ENCODE results near the gene ABAT. TPM values are rescaled to one million over a fixed set of nuclear protein-coding genes. Genes with fewer than 3 reads are reported as not detected.

The ABAT gene
- total and polyA plus RNA-seq, 4 donors: 4.4 to 14.0 (median 7.1) TPM

- Histone ChIP-seq H3K27me3 (ENCODE audit: control insufficient read depth in 3 of 3, insufficient read depth in 3 of 3, low read length in 2 of 3) (no peaks in the 10 kb centered on the region), H3K9me3 (ENCODE audit: control insufficient read depth in 4 of 4, insufficient read depth in 3 of 4, low read length in 3 of 4) (peaks cover 0 to 3% (median under 1%) of the 10 kb centered on the region in 4 donors), H3K9ac (ENCODE audit: insufficient read depth in 1 of 2, low read length in 2 of 2) (no peak overlapping the region), H3K27ac (ENCODE audit: low read depth in 1 of 2, low read length in 1 of 2) (no peak overlapping the region), H3K4me1 (ENCODE audit: control insufficient read depth in 5 of 5, insufficient read depth in 5 of 5, low read length in 5 of 5) (peaks cover 0 to 16% (median 7%) of the 10 kb centered on the region in 5 donors), H3K4me3 (no peak overlapping the region), H3K36me3 (ENCODE audit: control insufficient read depth in 4 of 4, insufficient read depth in 4 of 4, low read length in 4 of 4) (peaks cover 0 to 4% (median 0%) of the 10 kb centered on the region in 4 donors)
- ATAC-seq (ENCODE audit: insufficient read depth, low FRiP score) (no peak), DNase-seq (no peak)
- 98 to 100% methylated on average over 2 of the region's 2 CpGs for WGBS, 2 donors
- no peak for TF ChIP-seq CTCF (IDR thresholded peaks at IDR 0.05; ENCODE audit: control extremely low read depth, extremely low read depth)
These were observed 43.1 kb downstream of the ABAT start for GRCh38 chr16:8717469-8717868.

GRCh38 chr16:8717892-8718415, 43.5 kb downstream of the ABAT start:
- H3K27me3 ChIP-seq (ENCODE audit: control insufficient read depth in 3 of 3, insufficient read depth in 3 of 3, low read length in 2 of 3): no peaks in the 10 kb centered on the region
- H3K36me3 ChIP-seq (ENCODE audit: control insufficient read depth in 4 of 4, insufficient read depth in 4 of 4, low read length in 4 of 4): peaks cover 0 to 4% (median 0%) of the 10 kb centered on the region in 4 donors
- no peak overlapping the region for H3K9ac ChIP-seq (ENCODE audit: insufficient read depth in 1 of 2, low read length in 2 of 2)
- no peak overlapping the region for H3K4me3 ChIP-seq
- H3K27ac ChIP-seq (ENCODE audit: low read depth in 1 of 2, low read length in 1 of 2): no peak overlapping the region
- no peak for DNase-seq
- ATAC-seq (ENCODE audit: insufficient read depth, low FRiP score): no peak
- peaks cover 0 to 3% (median under 1%) of the 10 kb centered on the region in 4 donors for H3K9me3 ChIP-seq (ENCODE audit: control insufficient read depth in 4 of 4, insufficient read depth in 3 of 4, low read length in 3 of 4)
- peaks cover 0 to 16% (median 5%) of the 10 kb centered on the region in 5 donors for H3K4me1 ChIP-seq (ENCODE audit: control insufficient read depth in 5 of 5, insufficient read depth in 5 of 5, low read length in 5 of 5)
- 97 to 99% methylated on average over 5 of the region's 5 CpGs for whole genome bisulfite sequencing, 2 donors
- no peak for TF ChIP-seq CTCF (IDR thresholded peaks at IDR 0.05; ENCODE audit: control extremely low read depth, extremely low read depth)

GRCh38 chr16:8718851-8719680, 44.6 kb downstream of the ABAT start:
- H3K27ac ChIP-seq (ENCODE audit: low read depth in 1 of 2, low read length in 1 of 2): no peak overlapping the region
- H3K4me1 ChIP-seq (ENCODE audit: control insufficient read depth in 5 of 5, insufficient read depth in 5 of 5, low read length in 5 of 5): peaks cover 0 to 16% (median 5%) of the 10 kb centered on the region in 5 donors
- DNase-seq (peak in 2 of 3 donors; percentile 16 to 48), ATAC-seq (ENCODE audit: insufficient read depth, low FRiP score) (no peak)
- H3K9ac ChIP-seq (ENCODE audit: insufficient read depth in 1 of 2, low read length in 2 of 2): no peak overlapping the region
- TF ChIP-seq CTCF (IDR thresholded peaks at IDR 0.05; ENCODE audit: control extremely low read depth, extremely low read depth): no peak
- H3K27me3 ChIP-seq (ENCODE audit: control insufficient read depth in 3 of 3, insufficient read depth in 3 of 3, low read length in 2 of 3): no peaks in the 10 kb centered on the region
- H3K4me3 ChIP-seq: no peak overlapping the region
- H3K9me3 ChIP-seq (ENCODE audit: control insufficient read depth in 4 of 4, insufficient read depth in 3 of 4, low read length in 3 of 4): peaks cover 0 to 3% (median under 1%) of the 10 kb centered on the region in 4 donors
- WGBS, 2 donors: 66 to 85% methylated on average over 19 of the region's 19 CpGs
- H3K36me3 ChIP-seq (ENCODE audit: control insufficient read depth in 4 of 4, insufficient read depth in 4 of 4, low read length in 4 of 4): peaks cover 0 to 4% (median 0%) of the 10 kb centered on the region in 4 donors
